H9 (cell line): Measurements from ENCODE around the gene CCDC154. TPM values are rescaled to one million over a fixed set of nuclear protein-coding genes. Genes with fewer than 3 reads are reported as not detected.

ENCODE experiments used
- DNase-seq: peaks from one replicate; pipeline ENCODE4 v3.0.0-alpha.2; 2017
- H2AFZ ChIP-seq: one replicate; pipeline ENCODE4 v1.6.1; 2013; ENCODE audit warnings: mild to moderate bottlenecking, low read length, control low read depth, moderate library complexity
- H2AK5ac ChIP-seq: 2 replicates; pipeline ENCODE4 v1.6.1; 2013; ENCODE audit warnings: low read length, control low read depth, mixed read lengths; ENCODE audit not compliant: insufficient read length
- H2BK120ac ChIP-seq: one replicate; pipeline ENCODE4 v1.6.1; 2013; ENCODE audit warnings: low read depth, mild to moderate bottlenecking, low read length, control low read depth, inconsistent platforms; ENCODE audit not compliant: poor library complexity, severe bottlenecking
- H2BK12ac ChIP-seq: 2 replicates; pipeline ENCODE4 v1.6.1; 2013; ENCODE audit warnings: low read length, control low read depth, mixed read lengths, low read depth; ENCODE audit not compliant: insufficient read length
- H2BK15ac ChIP-seq: 2 replicates; pipeline ENCODE4 v1.6.1; 2013; ENCODE audit warnings: low read depth, low read length, control low read depth
- H2BK20ac ChIP-seq: one replicate; pipeline ENCODE4 v1.6.1; 2013; ENCODE audit warnings: low read depth, mild to moderate bottlenecking, low read length, control low read depth, inconsistent platforms; ENCODE audit not compliant: poor library complexity, severe bottlenecking
- H2BK5ac ChIP-seq: 2 replicates; pipeline ENCODE4 v1.6.1; 2013; ENCODE audit warnings: low read length, control low read depth, mixed read lengths; ENCODE audit not compliant: insufficient read length
- H3K14ac ChIP-seq: 2 replicates; pipeline ENCODE4 v1.6.1; 2013; ENCODE audit warnings: low read length, control low read depth; ENCODE audit not compliant: insufficient read depth
- H3K18ac ChIP-seq: 2 replicates; pipeline ENCODE4 v1.6.1; 2013; ENCODE audit warnings: low read depth, mild to moderate bottlenecking, mixed read lengths, low read length, control low read depth; ENCODE audit not compliant: insufficient read length
- H3K23ac ChIP-seq: 2 replicates; pipeline ENCODE4 v1.6.1; 2013; ENCODE audit warnings: low read length, control low read depth, mixed read lengths, low read depth; ENCODE audit not compliant: insufficient read length
- H3K23me2 ChIP-seq: 2 replicates; pipeline ENCODE4 v1.6.1; 2013; ENCODE audit warnings: low read depth, mild to moderate bottlenecking, mixed read lengths, low read length, control low read depth; ENCODE audit not compliant: insufficient read length, poor library complexity, severe bottlenecking
- H3K27ac ChIP-seq: 2 replicates; pipeline ENCODE4 v1.5.1; 2013; ENCODE audit warnings: low read length, control low read depth, mixed read lengths, low read depth; ENCODE audit not compliant: insufficient read length
- H3K27me3 ChIP-seq: 2 replicates; pipeline ENCODE4 v1.6.1; 2013; ENCODE audit warnings: low read length, control low read depth, inconsistent platforms; ENCODE audit not compliant: insufficient read depth
- H3K4ac ChIP-seq: 2 replicates; pipeline ENCODE4 v1.6.1; 2013; ENCODE audit warnings: low read depth, mild to moderate bottlenecking, control low read depth, inconsistent platforms, low read length, moderate library complexity
- H3K4me1 ChIP-seq: 2 replicates; pipeline ENCODE4 v1.6.1; 2013; ENCODE audit warnings: low read length, control low read depth, inconsistent platforms; ENCODE audit not compliant: insufficient read depth
- H3K4me2 ChIP-seq: 2 replicates; pipeline ENCODE4 v1.6.1; 2013; ENCODE audit warnings: low read length, control low read depth, mixed read lengths; ENCODE audit not compliant: insufficient read length, insufficient read depth
- H3K56ac ChIP-seq: 2 replicates; pipeline ENCODE4 v1.6.1; 2013; ENCODE audit warnings: low read depth, mild to moderate bottlenecking, mixed read lengths, low read length, control low read depth; ENCODE audit not compliant: insufficient read length
- H3K79me1 ChIP-seq: 2 replicates; pipeline ENCODE4 v1.6.1; 2013; ENCODE audit warnings: low read depth, mild to moderate bottlenecking, moderate library complexity, low read length, control low read depth, inconsistent platforms; ENCODE audit not compliant: insufficient read depth, poor library complexity, severe bottlenecking
- H3K79me2 ChIP-seq: 2 replicates; pipeline ENCODE4 v1.6.1; 2013; ENCODE audit warnings: low read length, control low read depth, inconsistent platforms; ENCODE audit not compliant: insufficient read depth
- H3K9ac ChIP-seq: 2 replicates; pipeline ENCODE4 v1.6.1; 2013; ENCODE audit warnings: low read length, control low read depth, mixed read lengths; ENCODE audit not compliant: insufficient read length; ENCODE audit errors: extremely low read depth
- H3K9me3 ChIP-seq: one replicate; pipeline ENCODE4 v1.6.1; 2013; ENCODE audit warnings: low read depth, low read length, inconsistent platforms; ENCODE audit not compliant: control insufficient read depth
- H3T11ph ChIP-seq: one replicate; pipeline ENCODE4 v1.6.1; 2013; ENCODE audit warnings: mild to moderate bottlenecking, low read length, control low read depth, inconsistent platforms
- H4K20me1 ChIP-seq: one replicate; pipeline ENCODE4 v1.6.1; 2013; ENCODE audit not compliant: control insufficient read depth, insufficient read length, insufficient read depth
- H4K5ac ChIP-seq: 2 replicates; pipeline ENCODE4 v1.6.1; 2013; ENCODE audit warnings: low read depth, mild to moderate bottlenecking, mixed read lengths, low read length, control low read depth; ENCODE audit not compliant: insufficient read length
- H4K8ac ChIP-seq: replicated peaks from 2 replicates; pipeline ENCODE4 v1.6.1; 2013; ENCODE audit warnings: low read length, control low read depth, mixed read lengths, low read depth; ENCODE audit not compliant: insufficient read length
- H4K91ac ChIP-seq: 2 replicates; pipeline ENCODE4 v1.6.1; 2013; ENCODE audit warnings: low read depth, mild to moderate bottlenecking, moderate library complexity, mixed read lengths, low read length, control low read depth; ENCODE audit not compliant: insufficient read length
- H3K27ac Mint-ChIP-seq, 3 experiments: 2 replicates in 2 of 3; 3 replicates in 1 of 3; pipeline ENCODE4 v1.8.0; 2020 to 2021; ENCODE audit warnings: mixed read lengths in 3 of 3, mild to moderate bottlenecking in 1 of 3, moderate library complexity in 1 of 3
- H3K27me3 Mint-ChIP-seq: 2 replicates; pipeline ENCODE4 v1.8.0; 2021; ENCODE audit warnings: low read depth, mild to moderate bottlenecking, moderate library complexity, mixed read lengths
- H3K36me3 Mint-ChIP-seq, 3 experiments: 2 replicates in 2 of 3; 3 replicates in 1 of 3; pipeline ENCODE4 v1.8.0; 2020 to 2021; ENCODE audit warnings: low read depth in 3 of 3, mixed read lengths in 3 of 3; ENCODE audit not compliant: insufficient read depth in 1 of 3
- H3K4me1 Mint-ChIP-seq, 2 experiments: 2 replicates each; pipeline ENCODE4 v1.8.0; 2020; ENCODE audit warnings: mixed read lengths in 2 of 2
- H3K4me3 Mint-ChIP-seq, 2 experiments: 2 replicates in 1 of 2; 3 replicates in 1 of 2; pipeline ENCODE4 v1.8.0; 2020 to 2021; ENCODE audit warnings: mild to moderate bottlenecking in 2 of 2, mixed read lengths in 2 of 2, moderate library complexity in 1 of 2
- H3K9me3 Mint-ChIP-seq, 2 experiments: 2 replicates in 1 of 2; 3 replicates in 1 of 2; pipeline ENCODE4 v1.8.0; 2020; ENCODE audit warnings: mild to moderate bottlenecking in 2 of 2, mixed read lengths in 2 of 2, moderate library complexity in 1 of 2
- CTCF ChIP-seq: fragments of 200-600 bp; sonication (generic); conservative IDR thresholded peaks from 3 replicates; pipeline ENCODE4 v1.8.0; 2021; ENCODE audit warnings: antibody characterized with exemption, mild to moderate bottlenecking
- WGBS: extraction: QIAGEN DNeasy Blood & Tissue Kit; methylation state at CpG from one replicate; pipeline ENCODE4 v1.1.7; 2013; ENCODE audit warnings: missing lambda C conversion rate, low lambda C conversion rate, mixed read lengths; ENCODE audit not compliant: insufficient read length; ENCODE audit errors: extremely low coverage; 5-methylcytosine and 5-hydroxymethylcytosine counted together
- total RNA-seq: library from RNA; stranded (reverse); gene quantifications from 2 replicates; pipeline ENCODE4 v1.2.1, GENCODE V29; 2021

Gene CCDC154
- total RNA-seq, 1 experiment from 2014 or later = 1.3 TPM

GRCh38 chr16:1466054-1466453 lies 21.7 kb upstream of the CCDC154 start:
- Histone ChIP-seq H3K4ac (no peak overlapping the region), H3K9me3 (no peaks in the 10 kb centered on the region), H3K23ac (no peak overlapping the region), H3T11ph (no peak overlapping the region), H2AFZ (no peak overlapping the region), H4K91ac (no peak overlapping the region), H2BK20ac (no peak overlapping the region), H3K27ac (no peak overlapping the region), H3K9ac (no peak overlapping the region), H4K20me1 (no peaks in the 10 kb centered on the region), H3K14ac (no peak overlapping the region), H4K5ac (no peak overlapping the region), H2BK5ac (no peak overlapping the region), H3K79me2 (peaks cover 9% of the 10 kb centered on the region; the same call in 1 of the 2 replicates), H3K18ac (no peak overlapping the region), H3K79me1 (peaks cover 4% of the 10 kb centered on the region), H2BK15ac (no peak overlapping the region), H3K4me2 (no peak overlapping the region), H3K27me3 (no peaks in the 10 kb centered on the region), H2BK12ac (no peak overlapping the region), H3K4me1 (no peaks in the 10 kb centered on the region), H3K23me2 (no peaks in the 10 kb centered on the region), H2BK120ac (no peak overlapping the region), H3K56ac (no peak overlapping the region), H4K8ac (no peak overlapping the region), H2AK5ac (no peak overlapping the region)
- H3K9me3 Mint-ChIP-seq = no peaks in the 10 kb centered on the region
- TF ChIP-seq CTCF = no peak
- H3K27me3 Mint-ChIP-seq = no peaks in the 10 kb centered on the region
- 0 out of 7 replicates have a peak overlapping the region, but pooled peaks of 1 of the 3 experiments have one; percentile 15 for H3K27ac Mint-ChIP-seq
- H3K4me3 Mint-ChIP-seq = no peak overlapping the region
- peaks cover 3 to 6% of the 10 kb centered on the region in 2 experiments; a peak in 2 of 4 replicates for H3K4me1 Mint-ChIP-seq
- H3K36me3 Mint-ChIP-seq = peaks cover 2 to 8% (median 5%) of the 10 kb centered on the region in 3 experiments; a peak in 4 of 7 replicates
- WGBS = no CpG with 5 or more reads among the region's 24 CpGs
- no peak for DNase-seq
